Upper lobe of left lung (tissue), 6 donors: ENCODE results near the gene CCL4L2. TPM values are rescaled to one million over a fixed set of nuclear protein-coding genes. Genes with fewer than 3 reads are reported as not detected.
"Not testable (repeated sequence)": the region's sequence is repeated elsewhere in the genome, so short reads cannot be mapped to it uniquely, and the experiment has no call there.

ENCODE experiments used
- ATAC-seq, 2 donors: fragments of 200-7000 bp; cut with Tn5 transposase; one replicate each; pipeline ENCODE4 v1.9.1; 2022; ENCODE audit warnings: mild to moderate bottlenecking in 2 of 2, moderate library complexity in 2 of 2; ENCODE audit not compliant: low FRiP score in 2 of 2
- DNase-seq, 2 donors: peaks; one replicate each; pipeline ENCODE4 v3.0.0-alpha.2; 2019 to 2020
- H3K27ac ChIP-seq, 4 donors: fragments of 200-600 bp; sonication (generic); one replicate each; pipeline ENCODE4 v1.5.1; 2016 to 2019
- H3K27me3 ChIP-seq, 4 donors: fragments of 200-600 bp; sonication (generic); one replicate each; pipeline ENCODE4 v1.5.1; 2017 to 2019
- H3K36me3 ChIP-seq, 4 donors: fragments of 200-600 bp; sonication (generic); one replicate each; pipeline ENCODE4 v1.5.1; 2016 to 2019
- H3K4me1 ChIP-seq, 4 donors: fragments of 200-600 bp; sonication (generic); one replicate each; pipeline ENCODE4 v1.5.1; 2018 to 2019
- H3K4me3 ChIP-seq, 4 donors: fragments of 200-600 bp; sonication (generic); one replicate each; pipeline ENCODE4 v1.5.1; 2017 to 2019; ENCODE audit warnings: mild to moderate bottlenecking in 2 of 4, moderate library complexity in 1 of 4
- H3K9me3 ChIP-seq, 4 donors: fragments of 200-600 bp; sonication (generic); one replicate each; pipeline ENCODE4 v1.5.1; 2018 to 2019
- EP300 ChIP-seq, 4 donors: sonication (generic); formaldehyde crosslinking; IDR thresholded peaks; one replicate each; pipeline ENCODE4 v1.5.1; 2017; ENCODE audit warnings: antibody characterized with exemption in 4 of 4, control low read depth in 2 of 4
- POLR2A ChIP-seq, 4 donors: fragments of 450-650 bp; IDR thresholded peaks; one replicate each; pipeline ENCODE4 v1.5.1; 2016 to 2017; ENCODE audit warnings: antibody characterized with exemption in 4 of 4, mild to moderate bottlenecking in 2 of 4
- POLR2AphosphoS5 ChIP-seq, 2 donors: sonication (generic); formaldehyde crosslinking; IDR thresholded peaks; one replicate each; pipeline ENCODE4 v1.5.1; 2017; ENCODE audit warnings: antibody characterized with exemption in 2 of 2
- WGBS, 2 donors: methylation state at CpG; one replicate each; pipeline ENCODE4 v1.1.5; 2017 to 2018; 5-methylcytosine and 5-hydroxymethylcytosine counted together
- total RNA-seq, 6 donors: library from RNA; depleted of rRNA in 4 of 6; stranded (reverse); fragments of >200 nt in 4 of 6; gene quantifications; one replicate each; pipeline versions ENCODE4 v1.1.0 to v1.2.1, GENCODE V29; 2016 to 2021
- TF ChIP-seq, protein P1 (sequence below), 6 experiments: fragments of 450-650 bp in 4 of 6; fragments of 200-600 bp in 2 of 6; sonication (generic) in 2 of 6; IDR thresholded peaks; one replicate each; pipeline ENCODE4 v1.5.1; 2016 to 2019; ENCODE audit warnings: antibody characterized with exemption in 6 of 6
- donor health status: DM: no; HTN: no; CAD: no; lungs with moderate emphysema.
- donor health status: DM: no; HTN: yes; CAD: no; lungs with severe emphysema.

CCL4L2 gene
- total RNA-seq: 10 to 100 TPM in 1 of 6 donors, 1 to 10 TPM in 4, not detected in 1; 1.7 to 12.6 (median 3.0) TPM

DNA sequence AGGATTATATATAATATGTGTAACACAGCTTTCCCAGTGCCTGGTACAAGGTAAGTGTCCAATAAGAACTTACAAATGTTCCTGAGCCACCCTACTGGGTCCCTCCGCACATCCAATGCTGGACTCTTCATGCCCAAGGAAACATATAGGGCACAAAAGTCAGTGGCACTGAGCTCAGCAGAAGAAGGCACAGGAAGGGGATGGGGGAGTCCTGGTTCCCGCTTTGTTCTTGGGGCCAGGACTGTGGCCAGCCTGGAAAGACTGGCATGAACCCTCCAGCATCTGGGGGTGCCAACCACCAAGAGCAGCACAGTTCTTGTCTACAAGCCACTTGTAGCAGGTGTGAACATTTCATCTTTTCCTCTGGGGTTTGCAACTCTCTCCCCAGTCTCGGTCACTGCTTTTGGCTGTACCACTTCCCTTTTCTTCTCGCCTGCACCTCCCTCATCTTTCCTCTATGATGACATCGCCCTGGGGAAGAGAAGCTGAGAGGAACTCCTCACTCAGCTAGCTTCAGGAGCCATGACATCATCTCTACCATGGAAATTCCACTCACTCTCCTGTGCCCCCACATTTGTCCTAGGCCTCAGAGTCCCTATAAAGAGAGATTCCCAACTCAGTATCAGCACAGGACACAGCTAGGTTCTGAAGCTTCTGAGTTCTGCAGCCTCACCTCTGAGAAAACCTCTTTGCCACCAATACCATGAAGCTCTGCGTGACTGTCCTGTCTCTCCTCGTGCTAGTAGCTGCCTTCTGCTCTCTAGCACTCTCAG is at the start of gene CCL4L2:
CCL4L2 (plus strand) TSS at position 625 of the 773 bp plus-strand sequence.
- H3K27me3 ChIP-seq, H3K9me3 ChIP-seq, H3K4me3 ChIP-seq, H3K36me3 ChIP-seq: not testable (repeated sequence)
- peak in 1 of 2 donors; percentile 17 for TF ChIP-seq POLR2AphosphoS5 (IDR thresholded peaks at IDR 0.05)
- 57 to 63% methylated on average over 6 to 7 of the region's 7 CpGs for WGBS, 2 donors
- DNase-seq: peak in 1 of 2 donors; percentile 64
- peak; percentile 35 to 80 for ATAC-seq
- peaks cover 0 to 33% (median 0%) of the 10 kb centered on the region in 4 donors for H3K4me1 ChIP-seq
- H3K27ac ChIP-seq: peak within 1 kb of the TSS in 2 of 4 donors; percentile 42 to 52

DNA sequence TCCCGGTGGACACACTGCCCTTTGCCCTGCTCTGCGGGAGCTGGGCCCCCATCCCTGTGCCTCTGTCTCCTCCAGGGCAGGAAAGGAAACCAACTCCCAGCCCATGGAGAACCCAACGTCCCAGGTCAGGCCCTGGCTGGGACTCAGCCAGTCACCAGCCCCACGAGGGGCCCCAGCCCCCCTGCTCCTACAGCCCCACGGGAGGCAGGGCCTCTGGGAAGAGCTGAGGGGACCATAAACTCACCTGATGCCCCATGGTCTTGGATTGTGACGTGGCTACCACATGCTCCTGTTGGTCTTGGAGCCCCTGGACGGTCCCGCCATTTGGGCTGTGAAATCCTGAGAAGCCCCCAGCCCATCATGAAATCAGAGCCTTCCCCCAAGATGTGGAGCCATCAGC is 42.0 kb upstream of the CCL4L2 start:
- H3K27me3 ChIP-seq, H3K9me3 ChIP-seq, ATAC-seq, H3K4me3 ChIP-seq, H3K27ac ChIP-seq, H3K36me3 ChIP-seq, DNase-seq, H3K4me1 ChIP-seq: not testable (repeated sequence)
- 73% methylated on average over 5 of the region's 8 CpGs; no CpG with 5 or more reads in 1 of the 2 donors for WGBS, 2 donors

DNA sequence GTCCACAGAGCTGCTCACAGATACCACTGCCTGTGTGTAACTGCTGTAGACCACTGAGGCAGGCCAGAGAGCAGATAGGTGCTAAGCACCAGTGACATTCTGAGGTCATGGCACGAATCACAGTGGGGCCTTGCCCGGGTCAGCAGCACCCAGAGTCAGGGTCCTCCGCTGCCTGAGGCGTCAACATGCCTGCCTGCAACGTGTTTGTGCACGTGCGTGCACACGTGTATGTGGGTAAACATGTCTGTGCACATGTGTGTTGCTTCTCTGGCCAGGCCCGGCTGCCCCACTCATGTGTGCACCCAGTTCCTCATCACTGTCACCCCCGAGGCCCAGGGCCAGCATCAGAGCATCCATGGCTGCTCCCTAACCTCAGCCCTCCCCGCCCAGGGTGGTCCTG is 34.3 kb upstream of the CCL4L2 start, which contains the start of gene TBC1D3B:
TBC1D3B (minus strand) TSS at position 101 of the 400 bp plus-strand sequence. CDS start 1,586 bp downstream, outside the sequence.
- not testable (repeated sequence) for H3K36me3 ChIP-seq, H3K9me3 ChIP-seq, DNase-seq, ATAC-seq, H3K27ac ChIP-seq, H3K4me1 ChIP-seq, H3K4me3 ChIP-seq, H3K27me3 ChIP-seq
- no CpG with 5 or more reads among the region's 11 CpGs for WGBS, 2 donors

DNA sequence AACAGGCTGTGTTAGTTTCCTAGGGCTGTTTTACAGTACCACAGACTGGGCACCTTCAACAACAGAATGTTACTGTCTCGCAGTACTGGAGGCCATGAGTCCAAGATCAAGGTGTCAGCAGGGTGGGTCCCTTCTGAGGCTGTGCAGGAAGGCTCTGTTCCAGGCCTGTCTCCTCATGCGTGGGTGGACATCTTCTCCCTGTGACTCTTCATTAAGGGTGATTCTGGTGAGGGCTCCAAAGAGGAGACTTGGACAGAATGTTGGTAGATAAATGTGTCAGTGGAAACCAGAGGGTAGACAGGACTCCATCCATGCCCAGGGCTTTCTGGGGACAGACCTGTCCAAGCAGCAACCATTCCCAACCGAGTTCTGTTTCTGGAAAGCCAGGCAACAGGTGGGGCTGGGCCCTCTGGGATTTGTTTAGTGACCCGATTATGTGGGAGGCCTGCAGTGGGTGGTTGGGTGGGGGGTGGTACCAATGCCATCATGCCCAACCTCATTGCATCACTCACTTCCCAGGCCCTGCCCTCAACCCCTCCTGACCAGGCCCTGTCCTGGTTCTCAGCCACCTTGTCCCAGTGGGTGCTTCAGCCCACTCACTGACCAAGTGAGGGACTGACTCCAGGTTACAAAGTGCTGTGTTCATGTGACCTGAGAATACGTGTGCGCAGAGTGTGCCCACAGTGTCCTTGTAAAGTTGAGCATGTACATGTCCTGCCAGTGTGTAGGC is 29.3 kb upstream of the CCL4L2 start:
- not testable (repeated sequence) for DNase-seq, H3K36me3 ChIP-seq, H3K9me3 ChIP-seq, H3K4me3 ChIP-seq, H3K27ac ChIP-seq
- H3K27me3 ChIP-seq: peaks cover 0 to 20% (median 10%) of the 10 kb centered on the region in 4 donors
- 81 to 92% methylated on average over 5 to 6 of the region's 6 CpGs for WGBS, 2 donors
- ATAC-seq: peak in 1 of 2 donors; percentile 23
- H3K4me1 ChIP-seq: peaks cover 5 to 25% (median 15%) of the 10 kb centered on the region in 4 donors

DNA sequence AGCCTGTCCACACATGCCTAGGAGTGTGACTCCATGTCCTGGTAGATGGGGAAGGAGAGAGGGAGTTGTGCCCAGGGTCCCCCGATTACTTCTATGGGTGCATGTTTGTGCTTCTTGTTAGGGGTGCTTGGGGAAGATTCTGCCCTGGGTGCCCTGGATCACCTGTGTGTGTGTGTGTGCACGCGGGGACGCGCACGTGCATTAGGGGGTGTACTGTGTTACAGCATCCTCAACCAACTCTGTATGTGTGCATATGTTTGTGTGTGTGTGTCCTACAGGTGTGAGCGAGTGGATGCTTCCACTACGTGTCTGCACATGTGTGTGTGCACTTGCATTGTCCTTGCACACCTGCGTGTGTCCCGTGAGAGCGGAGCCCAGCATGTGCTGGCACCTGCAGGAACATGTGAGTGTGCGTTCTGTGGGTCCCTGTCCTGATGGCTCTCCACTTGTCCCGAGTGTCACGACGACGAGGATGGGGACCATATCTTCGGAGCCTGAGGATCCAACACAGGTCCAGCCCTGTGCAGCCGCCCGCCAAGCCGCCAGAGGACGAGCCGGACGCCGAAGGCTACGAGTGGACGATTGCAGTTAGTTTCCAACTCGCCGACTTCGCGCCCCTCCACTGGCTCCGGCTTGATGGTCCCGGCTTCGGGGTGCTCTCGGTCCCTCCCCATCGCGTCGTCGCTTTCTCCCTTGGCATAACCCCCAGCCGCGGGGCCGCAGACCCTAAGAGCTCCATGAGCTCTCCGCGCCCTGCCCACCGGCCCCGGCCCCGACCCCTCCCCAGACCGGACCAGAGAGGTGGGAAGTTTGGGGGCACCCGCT is 28.5 kb upstream of the CCL4L2 start:
- DNase-seq (peak in 1 of 2 donors; percentile 31), ATAC-seq (peak; percentile 34 to 36)
- H3K27ac ChIP-seq: peak overlapping the region; percentile 32 to 87 (median 56)
- H3K4me3 ChIP-seq: peak overlapping the region; percentile 46 to 60 (median 50)
- no peaks in the 10 kb centered on the region for H3K9me3 ChIP-seq
- WGBS, 2 donors: 38 to 57% methylated on average over 28 to 44 of the region's 48 CpGs
- TF ChIP-seq, protein P1, sequence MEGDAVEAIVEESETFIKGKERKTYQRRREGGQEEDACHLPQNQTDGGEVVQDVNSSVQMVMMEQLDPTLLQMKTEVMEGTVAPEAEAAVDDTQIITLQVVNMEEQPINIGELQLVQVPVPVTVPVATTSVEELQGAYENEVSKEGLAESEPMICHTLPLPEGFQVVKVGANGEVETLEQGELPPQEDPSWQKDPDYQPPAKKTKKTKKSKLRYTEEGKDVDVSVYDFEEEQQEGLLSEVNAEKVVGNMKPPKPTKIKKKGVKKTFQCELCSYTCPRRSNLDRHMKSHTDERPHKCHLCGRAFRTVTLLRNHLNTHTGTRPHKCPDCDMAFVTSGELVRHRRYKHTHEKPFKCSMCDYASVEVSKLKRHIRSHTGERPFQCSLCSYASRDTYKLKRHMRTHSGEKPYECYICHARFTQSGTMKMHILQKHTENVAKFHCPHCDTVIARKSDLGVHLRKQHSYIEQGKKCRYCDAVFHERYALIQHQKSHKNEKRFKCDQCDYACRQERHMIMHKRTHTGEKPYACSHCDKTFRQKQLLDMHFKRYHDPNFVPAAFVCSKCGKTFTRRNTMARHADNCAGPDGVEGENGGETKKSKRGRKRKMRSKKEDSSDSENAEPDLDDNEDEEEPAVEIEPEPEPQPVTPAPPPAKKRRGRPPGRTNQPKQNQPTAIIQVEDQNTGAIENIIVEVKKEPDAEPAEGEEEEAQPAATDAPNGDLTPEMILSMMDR (IDR thresholded peaks at IDR 0.05): no peak
- TF ChIP-seq EP300 (IDR thresholded peaks at IDR 0.05) (no peak), POLR2AphosphoS5 (IDR thresholded peaks at IDR 0.05) (no peak), POLR2A (IDR thresholded peaks at IDR 0.05) (no peak)
- peaks cover 5 to 30% (median 15%) of the 10 kb centered on the region in 4 donors for H3K4me1 ChIP-seq
- H3K36me3 ChIP-seq: no peaks in the 10 kb centered on the region
- peaks cover 0 to 20% (median 10%) of the 10 kb centered on the region in 4 donors for H3K27me3 ChIP-seq

DNA sequence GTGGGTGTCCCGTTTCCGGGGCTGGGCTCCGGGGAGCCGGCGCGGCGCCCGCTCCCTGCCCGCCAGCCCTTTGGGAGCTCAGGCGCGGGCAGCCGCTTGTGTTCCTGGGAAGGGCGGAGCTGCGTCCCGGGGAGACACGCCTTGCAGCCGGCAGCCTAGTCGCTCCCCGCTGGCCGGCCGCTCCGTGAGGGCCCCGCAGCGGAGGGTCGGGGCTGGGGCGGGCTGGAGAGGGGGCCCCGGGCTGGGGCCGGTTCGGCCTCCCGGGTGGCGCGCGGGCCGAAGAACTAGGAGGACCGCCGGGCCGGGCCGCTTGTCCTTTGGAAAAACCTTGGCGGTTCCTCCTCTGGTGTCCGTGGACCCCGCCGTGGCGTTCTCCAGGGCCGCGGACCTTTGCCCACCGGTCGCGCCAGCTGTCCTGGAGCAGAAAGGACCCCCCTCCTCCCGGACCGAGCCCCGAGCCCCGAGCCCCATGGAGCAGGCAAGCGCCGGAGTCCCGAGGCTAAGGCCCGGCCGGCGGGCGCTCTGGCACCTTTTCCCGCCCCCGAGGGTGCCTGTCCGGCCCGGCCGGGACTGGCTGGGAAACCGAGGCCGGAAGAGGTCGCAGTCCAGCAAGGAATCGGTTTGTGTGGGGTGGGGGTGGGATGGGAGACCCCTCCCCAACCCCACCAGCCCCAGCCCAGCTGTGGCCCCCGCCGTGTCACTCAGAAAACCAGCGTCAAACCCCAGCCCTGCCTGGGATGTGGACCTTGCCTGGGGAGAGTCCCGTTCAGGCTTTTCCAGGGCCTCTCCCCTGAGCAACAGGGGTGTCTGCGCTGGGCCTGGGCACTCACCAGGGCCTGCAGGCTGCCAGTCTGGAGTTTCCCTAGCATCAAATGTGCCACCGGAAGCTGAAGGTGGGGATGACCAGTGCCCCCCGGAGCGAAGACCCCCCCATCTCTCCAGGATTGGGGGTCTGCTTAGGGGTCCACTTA is 27.6 kb upstream of the CCL4L2 start:
- peaks cover 0 to 20% (median 10%) of the 10 kb centered on the region in 4 donors for H3K27me3 ChIP-seq
- no peaks in the 10 kb centered on the region for H3K9me3 ChIP-seq
- peak in 2 of 4 donors; percentile 12 to 55 for TF ChIP-seq POLR2A (IDR thresholded peaks at IDR 0.05)
- TF ChIP-seq, protein P1 (IDR thresholded peaks at IDR 0.05): no peak
- TF ChIP-seq POLR2AphosphoS5 (IDR thresholded peaks at IDR 0.05): peak in 1 of 2 donors; percentile 34
- TF ChIP-seq EP300 (IDR thresholded peaks at IDR 0.05): no peak
- no peaks in the 10 kb centered on the region for H3K36me3 ChIP-seq
- H3K4me1 ChIP-seq: peaks cover 5 to 39% (median 18%) of the 10 kb centered on the region in 4 donors
- peak; percentile 38 to 89 for ATAC-seq
- H3K27ac ChIP-seq: peak overlapping the region; percentile 32 to 87 (median 56)
- DNase-seq: peak; percentile 86 to 91
- WGBS, 2 donors: 6 to 8% methylated on average over 46 to 73 of the region's 76 CpGs
- peak overlapping the region; percentile 46 to 60 (median 50) for H3K4me3 ChIP-seq
